SU-DHL-6 (cell line): ENCODE results near the gene LZIC.

Experiments
- EZH2phosphoT487 ChIP-seq: fragments of 200-600 bp; sonication (generic), shearing (Covaris generic); conservative IDR thresholded peaks from 2 replicates; pipeline ENCODE4 v1.6.1; 2018; ENCODE audit warnings: mild to moderate bottlenecking, antibody characterized with exemption, low read length, moderate library complexity, mixed read lengths
- TF ChIP-seq, protein P1 (sequence below): fragments of 200-600 bp; sonication (generic); IDR thresholded peaks from one replicate; pipeline ENCODE4 v1.5.1; 2017; ENCODE audit warnings: antibody characterized with exemption, mild to moderate bottlenecking, low read length, moderate library complexity; ENCODE audit not compliant: insufficient read depth, poor library complexity, severe bottlenecking

DNA sequence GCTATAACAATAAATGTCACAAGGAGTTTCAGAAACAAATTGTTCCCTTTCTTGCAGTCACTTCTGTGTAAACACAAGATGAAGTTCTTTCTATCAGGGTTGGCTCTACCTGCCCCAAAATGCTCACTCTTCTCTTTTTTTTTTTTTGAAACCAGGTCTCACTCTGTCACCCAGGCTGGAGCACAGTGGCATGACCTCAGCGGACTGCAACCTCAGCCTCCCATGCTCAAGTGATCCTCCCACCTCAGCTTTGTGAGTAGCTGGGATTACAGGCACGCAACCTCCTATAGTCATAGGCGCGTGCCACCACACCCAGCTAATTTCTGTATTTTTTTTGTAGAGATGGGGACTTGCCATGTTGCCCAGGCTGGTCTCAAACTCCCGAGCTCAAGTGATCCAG lies 22.6 kb downstream of the LZIC start:
- TF ChIP-seq, protein P1, sequence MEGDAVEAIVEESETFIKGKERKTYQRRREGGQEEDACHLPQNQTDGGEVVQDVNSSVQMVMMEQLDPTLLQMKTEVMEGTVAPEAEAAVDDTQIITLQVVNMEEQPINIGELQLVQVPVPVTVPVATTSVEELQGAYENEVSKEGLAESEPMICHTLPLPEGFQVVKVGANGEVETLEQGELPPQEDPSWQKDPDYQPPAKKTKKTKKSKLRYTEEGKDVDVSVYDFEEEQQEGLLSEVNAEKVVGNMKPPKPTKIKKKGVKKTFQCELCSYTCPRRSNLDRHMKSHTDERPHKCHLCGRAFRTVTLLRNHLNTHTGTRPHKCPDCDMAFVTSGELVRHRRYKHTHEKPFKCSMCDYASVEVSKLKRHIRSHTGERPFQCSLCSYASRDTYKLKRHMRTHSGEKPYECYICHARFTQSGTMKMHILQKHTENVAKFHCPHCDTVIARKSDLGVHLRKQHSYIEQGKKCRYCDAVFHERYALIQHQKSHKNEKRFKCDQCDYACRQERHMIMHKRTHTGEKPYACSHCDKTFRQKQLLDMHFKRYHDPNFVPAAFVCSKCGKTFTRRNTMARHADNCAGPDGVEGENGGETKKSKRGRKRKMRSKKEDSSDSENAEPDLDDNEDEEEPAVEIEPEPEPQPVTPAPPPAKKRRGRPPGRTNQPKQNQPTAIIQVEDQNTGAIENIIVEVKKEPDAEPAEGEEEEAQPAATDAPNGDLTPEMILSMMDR, result no peak
- no peak for TF ChIP-seq EZH2phosphoT487
